Measurements from ENCODE around the gene ANXA6.

The ANXA6 gene

GRCh38 chr5:151130922-151131891 lies 26.4 kb downstream of the ANXA6 start:
- in situ Hi-C loops (cut with MboI; ENCODE audit: low sequenced_read_pairs) = no loop called here

GRCh38 chr5:151130235-151130921 lies 27.2 kb downstream of the ANXA6 start:
- in situ Hi-C loops (cut with MboI; ENCODE audit: low sequenced_read_pairs) = no loop called here

GRCh38 chr5:151128817-151129216 lies 28.8 kb downstream of the ANXA6 start:
- in situ Hi-C loops (cut with MboI; ENCODE audit: low sequenced_read_pairs) = no loop called here

- in situ Hi-C loops (cut with MboI; ENCODE audit: low sequenced_read_pairs) = no loop called here
Measured at GRCh38 chr5:151127926-151128325, 29.7 kb downstream of the ANXA6 start.

- in situ Hi-C loops (cut with MboI; ENCODE audit: low sequenced_read_pairs) = no loop called here
Measured at GRCh38 chr5:151126199-151126645, 31.4 kb downstream of the ANXA6 start.

- in situ Hi-C loops (cut with MboI; ENCODE audit: low sequenced_read_pairs) = no loop called here
Measured at GRCh38 chr5:151125421-151125820, 32.2 kb downstream of the ANXA6 start.

- in situ Hi-C loops (cut with MboI; ENCODE audit: low sequenced_read_pairs) = no loop called here
Measured at GRCh38 chr5:151123897-151124751, 33.5 kb downstream of the ANXA6 start.

- in situ Hi-C loops (cut with MboI; ENCODE audit: low sequenced_read_pairs) = no loop called here
Measured at GRCh38 chr5:151122828-151123227, 34.8 kb downstream of the ANXA6 start.

GRCh38 chr5:151121665-151122064 lies 35.9 kb downstream of the ANXA6 start:
- in situ Hi-C loops (cut with MboI; ENCODE audit: low sequenced_read_pairs) = no loop called here

GRCh38 chr5:151121095-151121494 lies 36.5 kb downstream of the ANXA6 start:
- in situ Hi-C loops (cut with MboI; ENCODE audit: low sequenced_read_pairs) = no loop called here

GRCh38 chr5:151118913-151119575 lies 38.5 kb downstream of the ANXA6 start:
- in situ Hi-C loops (cut with MboI; ENCODE audit: low sequenced_read_pairs) = no loop called here

GRCh38 chr5:151115272-151115905 lies 42.2 kb downstream of the ANXA6 start:
- in situ Hi-C loops (cut with MboI; ENCODE audit: low sequenced_read_pairs) = no loop called here

- in situ Hi-C loops (cut with MboI; ENCODE audit: low sequenced_read_pairs) = no loop called here
Measured at GRCh38 chr5:151113651-151114050, 43.9 kb downstream of the ANXA6 start.

GRCh38 chr5:151110992-151111391 lies 46.6 kb downstream of the ANXA6 start:
- in situ Hi-C loops (cut with MboI; ENCODE audit: low sequenced_read_pairs) = no loop called here

- in situ Hi-C loops (cut with MboI; ENCODE audit: low sequenced_read_pairs) = no loop called here
Measured at GRCh38 chr5:151110122-151110681, 47.4 kb downstream of the ANXA6 start.

- in situ Hi-C loops (cut with MboI; ENCODE audit: low sequenced_read_pairs) = no loop called here
Measured at GRCh38 chr5:151108566-151108965, 49.0 kb downstream of the ANXA6 start.

- in situ Hi-C loops (cut with MboI; ENCODE audit: low sequenced_read_pairs) = no loop called here
Measured at GRCh38 chr5:151107738-151108520, 49.6 kb downstream of the ANXA6 start.

- in situ Hi-C loops (cut with MboI; ENCODE audit: low sequenced_read_pairs) = no loop called here
Measured at GRCh38 chr5:151107084-151107483, 50.5 kb downstream of the ANXA6 start.

- in situ Hi-C loops (cut with MboI; ENCODE audit: low sequenced_read_pairs) = no loop called here
Measured at GRCh38 chr5:151106509-151106908, 51.1 kb downstream of the ANXA6 start.

All from hTERT RPE-1 (cell line).